ENCODE data around the gene RSPO1. TPM values are rescaled to one million over a fixed set of nuclear protein-coding genes. Genes with fewer than 3 reads are reported as not detected.

The RSPO1 gene
- total RNA-seq, 1 experiment from 2014 or later = not detected

GRCh38 chr1:37629726-37630425, 4.8 kb downstream of the RSPO1 start:
- no peak overlapping the region for H2AFZ ChIP-seq (ENCODE audit: low read length)
- no peaks in the 10 kb centered on the region for H3K9me3 ChIP-seq (ENCODE audit: low read length)
- TF ChIP-seq EZH2phosphoT487 (IDR thresholded peaks at IDR 0.05; ENCODE audit: borderline replicate concordance, low read length) (no peak), CTCF (conservative IDR thresholded peaks at IDR 0.05; ENCODE audit: low read depth, low read length) (no peak), EZH2 (IDR thresholded peaks at IDR 0.05; ENCODE audit: low read length, unreplicated experiment) (no peak)
- peaks cover 3% of the 10 kb centered on the region; the same call in 1 of the 2 replicates for H4K20me1 ChIP-seq (ENCODE audit: low read length)
- H3K79me2 ChIP-seq (ENCODE audit: low read length) = no peaks in the 10 kb centered on the region
- H3K4me3 ChIP-seq (ENCODE audit: low read length) = no peak overlapping the region
- no peaks in the 10 kb centered on the region for H3K4me1 ChIP-seq (ENCODE audit: insufficient read depth, low read length)
- peaks cover 92% of the 10 kb centered on the region for H3K27me3 ChIP-seq (ENCODE audit: low read length)
- no peak overlapping the region for H3K9ac ChIP-seq (ENCODE audit: low read length)
- BruUV-seq (replicated peaks) = no TSS peak
- ATAC-seq (no peak), DNase-seq (no peak)
- H3K27ac ChIP-seq (ENCODE audit: low read length) = no peak overlapping the region
- H3K9me2 ChIP-seq (replicated peaks; ENCODE audit: low read length) = no peaks in the 10 kb centered on the region
- POLR2A ChIA-PET (ENCODE audit: unreplicated experiment) = no interaction called here
- H3K4me2 ChIP-seq (ENCODE audit: low read length) = no peak overlapping the region
- intact Hi-C loops (cut with micrococcal nuclease) = no loop called here
- no peaks in the 10 kb centered on the region for H3F3A ChIP-seq (ENCODE audit: low read length, unreplicated experiment)
- H3K36me3 ChIP-seq (ENCODE audit: low read depth, low read length) = no peaks in the 10 kb centered on the region
- CTCF ChIA-PET = no interaction called here

GRCh38 chr1:37629008-37629407, 5.7 kb downstream of the RSPO1 start:
- DNase-seq (no peak), ATAC-seq (no peak)
- Histone ChIP-seq H3F3A (ENCODE audit: low read length, unreplicated experiment) (no peaks in the 10 kb centered on the region), H3K9me3 (ENCODE audit: low read length) (no peaks in the 10 kb centered on the region), H2AFZ (ENCODE audit: low read length) (no peak overlapping the region), H3K9me2 (replicated peaks; ENCODE audit: low read length) (no peaks in the 10 kb centered on the region), H3K79me2 (ENCODE audit: low read length) (no peaks in the 10 kb centered on the region), H3K4me2 (ENCODE audit: low read length) (no peak overlapping the region), H3K27me3 (ENCODE audit: low read length) (peaks cover 87% of the 10 kb centered on the region), H4K20me1 (ENCODE audit: low read length) (peaks cover 3% of the 10 kb centered on the region; the same call in 1 of the 2 replicates), H3K4me1 (ENCODE audit: insufficient read depth, low read length) (no peaks in the 10 kb centered on the region), H3K9ac (ENCODE audit: low read length) (no peak overlapping the region), H3K36me3 (ENCODE audit: low read depth, low read length) (no peaks in the 10 kb centered on the region), H3K27ac (ENCODE audit: low read length) (no peak overlapping the region), H3K4me3 (ENCODE audit: low read length) (no peak overlapping the region)
- BruUV-seq (replicated peaks) = no TSS peak
- POLR2A ChIA-PET (ENCODE audit: unreplicated experiment) = no interaction called here
- no peak for TF ChIP-seq CTCF (conservative IDR thresholded peaks at IDR 0.05; ENCODE audit: low read depth, low read length)
- CTCF ChIA-PET = no interaction called here
- intact Hi-C loops (cut with micrococcal nuclease) = no loop called here

GRCh38 chr1:37628026-37628556, 6.6 kb downstream of the RSPO1 start:
- ChIA-PET POLR2A (ENCODE audit: unreplicated experiment) (no interaction called here), CTCF (no interaction called here)
- no TSS peak for BruUV-seq (replicated peaks)
- TF ChIP-seq CTCF (conservative IDR thresholded peaks at IDR 0.05; ENCODE audit: low read depth, low read length) = no peak
- TF ChIP-seq EZH2 (IDR thresholded peaks at IDR 0.05; ENCODE audit: low read length, unreplicated experiment) = no peak
- no peak for TF ChIP-seq EZH2phosphoT487 (IDR thresholded peaks at IDR 0.05; ENCODE audit: borderline replicate concordance, low read length)
- intact Hi-C loops (cut with micrococcal nuclease) = no loop called here
- DNase-seq (no peak), ATAC-seq (no peak)
- peaks cover 3% of the 10 kb centered on the region; the same call in 1 of the 2 replicates for H4K20me1 ChIP-seq (ENCODE audit: low read length)
- no peak overlapping the region for H3K9ac ChIP-seq (ENCODE audit: low read length)
- H3K27ac ChIP-seq (ENCODE audit: low read length) = no peak overlapping the region
- H3K27me3 ChIP-seq (ENCODE audit: low read length) = peaks cover 82% of the 10 kb centered on the region
- H3K9me3 ChIP-seq (ENCODE audit: low read length) = no peaks in the 10 kb centered on the region
- H3K4me3 ChIP-seq (ENCODE audit: low read length) = no peak overlapping the region
- no peaks in the 10 kb centered on the region for H3K4me1 ChIP-seq (ENCODE audit: insufficient read depth, low read length)
- H3K79me2 ChIP-seq (ENCODE audit: low read length) = no peaks in the 10 kb centered on the region
- H3K9me2 ChIP-seq (replicated peaks; ENCODE audit: low read length) = no peaks in the 10 kb centered on the region
- H2AFZ ChIP-seq (ENCODE audit: low read length) = no peak overlapping the region
- no peak overlapping the region for H3K4me2 ChIP-seq (ENCODE audit: low read length)
- no peaks in the 10 kb centered on the region for H3F3A ChIP-seq (ENCODE audit: low read length, unreplicated experiment)
- H3K36me3 ChIP-seq (ENCODE audit: low read depth, low read length) = no peaks in the 10 kb centered on the region

Measured in PC-3 (cell line).